ENCODE data around the gene MPPED1.

The MPPED1 gene

GRCh38 chr22:43385770-43386641 lies 25.8 kb upstream of the MPPED1 start:
- no peaks in the 10 kb centered on the region for H3K9me3 Mint-ChIP-seq
- H3K27me3 Mint-ChIP-seq, result peaks cover 38 to 40% of the 10 kb centered on the region in 2 donors
- ATAC-seq (replicated peaks) (peak; percentile 93 to 95), DNase-seq (peak; percentile 59)
- no peaks in the 10 kb centered on the region for H3K36me3 Mint-ChIP-seq
- H3K4me3 Mint-ChIP-seq, result peak overlapping the region; percentile 17 to 25
- no peak overlapping the region for H3K27ac Mint-ChIP-seq
- H3K4me1 Mint-ChIP-seq, result peaks cover 7 to 15% of the 10 kb centered on the region in 2 donors

- Mint-ChIP-seq H3K9me3 (no peaks in the 10 kb centered on the region), H3K27me3 (peaks cover 38 to 40% of the 10 kb centered on the region in 2 donors), H3K4me3 (no peak overlapping the region), H3K4me1 (peaks cover 7 to 15% of the 10 kb centered on the region in 2 donors), H3K36me3 (no peaks in the 10 kb centered on the region), H3K27ac (no peak overlapping the region)
- DNase-seq, result no peak
- ATAC-seq (replicated peaks), result no peak
Observed at GRCh38 chr22:43387815-43388214, 24.0 kb upstream of the MPPED1 start.

DNA sequence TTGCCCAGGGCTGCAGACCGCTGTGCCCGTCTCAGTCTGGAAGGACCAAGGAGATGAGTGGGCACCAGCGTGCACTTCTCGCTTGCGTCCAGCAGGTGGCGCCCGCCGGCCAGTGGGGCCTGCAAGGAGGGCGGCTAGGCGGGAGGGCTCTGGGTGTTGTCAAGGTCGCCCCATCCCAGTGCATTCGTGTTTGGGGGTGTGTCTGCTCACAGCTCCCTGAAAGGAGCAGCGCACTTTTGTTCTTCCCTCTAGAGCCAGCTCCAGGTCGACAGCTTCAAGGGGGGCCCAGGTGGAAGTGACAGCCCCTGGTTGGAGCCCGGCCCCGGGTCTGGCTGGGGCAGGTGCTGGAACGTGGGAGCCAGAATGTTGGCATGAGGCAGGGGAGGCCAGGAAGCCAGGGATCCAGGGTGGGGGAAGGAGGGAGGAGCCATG lies 23.4 kb upstream of the MPPED1 start:
- DNase-seq (peak; percentile 56), ATAC-seq (replicated peaks) (peak; percentile 77 to 80)
- Mint-ChIP-seq H3K4me3 (no peak overlapping the region), H3K4me1 (peaks cover 7 to 15% of the 10 kb centered on the region in 2 donors), H3K27ac (no peak overlapping the region), H3K9me3 (no peaks in the 10 kb centered on the region), H3K27me3 (peaks cover 33 to 43% of the 10 kb centered on the region in 2 donors), H3K36me3 (no peaks in the 10 kb centered on the region)

- peaks cover 32 to 49% of the 10 kb centered on the region in 2 donors for H3K27me3 Mint-ChIP-seq
Observed at GRCh38 chr22:43389227-43389836, 22.5 kb upstream of the MPPED1 start.

DNA sequence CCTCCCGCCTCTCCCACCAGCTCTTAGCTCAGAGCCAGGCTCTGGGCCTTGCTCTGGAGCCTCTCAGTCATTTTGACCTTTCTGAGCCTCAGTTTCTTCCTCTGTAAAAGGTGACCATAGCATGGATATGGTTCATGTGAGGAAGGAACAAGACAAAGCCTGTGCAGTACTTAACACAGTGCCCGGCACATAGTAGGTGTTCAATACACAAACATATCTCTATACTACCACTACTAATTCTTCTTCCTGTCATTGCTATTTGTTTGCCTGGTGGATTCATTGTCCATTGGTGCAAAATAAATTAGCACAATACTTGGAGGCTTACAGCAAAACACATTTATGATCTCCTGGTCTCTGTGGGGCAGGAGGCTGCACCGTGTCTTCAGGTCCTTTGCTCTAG lies 21.6 kb upstream of the MPPED1 start:
- Mint-ChIP-seq H3K27me3 (peaks cover 25 to 44% of the 10 kb centered on the region in 2 donors), H3K4me3 (no peak overlapping the region), H3K4me1 (peaks cover 7 to 15% of the 10 kb centered on the region in 2 donors), H3K27ac (no peak overlapping the region), H3K9me3 (peaks cover 0 to 4% of the 10 kb centered on the region in 2 donors), H3K36me3 (no peaks in the 10 kb centered on the region)
- ATAC-seq (replicated peaks) (no peak), DNase-seq (no peak)

More at GRCh38 chr22:43389227-43389836, 22.5 kb upstream of the MPPED1 start:
- ATAC-seq (replicated peaks) (no peak), DNase-seq (no peak)
- H3K4me1 Mint-ChIP-seq, result peaks cover 7 to 15% of the 10 kb centered on the region in 2 donors
- no peaks in the 10 kb centered on the region for H3K36me3 Mint-ChIP-seq
- H3K9me3 Mint-ChIP-seq, result peaks cover 0 to 4% of the 10 kb centered on the region in 2 donors
- H3K27ac Mint-ChIP-seq, result no peak overlapping the region
- H3K4me3 Mint-ChIP-seq, result no peak overlapping the region

DNA sequence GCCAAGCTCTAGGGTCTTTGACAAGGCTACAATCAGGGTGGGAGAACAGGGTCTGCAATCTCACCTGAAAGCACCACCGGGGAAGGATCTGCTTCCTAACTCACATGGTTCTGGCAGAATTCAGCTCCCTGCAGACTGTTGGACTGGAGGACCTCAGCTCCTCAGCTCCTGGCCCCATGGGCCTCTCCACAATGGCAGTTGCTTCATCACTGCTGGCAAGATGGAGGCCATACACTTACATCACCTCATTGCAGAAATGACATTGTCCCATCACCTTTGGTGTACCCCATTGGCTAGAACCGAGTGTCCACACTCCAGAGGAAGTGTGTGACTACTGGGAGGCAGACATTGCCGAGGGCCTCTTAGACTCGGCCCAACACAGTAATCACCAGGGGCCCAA lies 20.9 kb upstream of the MPPED1 start:
- H3K9me3 Mint-ChIP-seq, result peaks cover 0 to 4% of the 10 kb centered on the region in 2 donors
- no peak for DNase-seq
- H3K27me3 Mint-ChIP-seq, result peaks cover 24 to 37% of the 10 kb centered on the region in 2 donors
- H3K27ac Mint-ChIP-seq, result no peak overlapping the region
- no peak for ATAC-seq (replicated peaks)
- H3K4me1 Mint-ChIP-seq, result peaks cover 6 to 10% of the 10 kb centered on the region in 2 donors
- no peak overlapping the region for H3K4me3 Mint-ChIP-seq
- no peaks in the 10 kb centered on the region for H3K36me3 Mint-ChIP-seq

- H3K9me3 Mint-ChIP-seq, result peaks cover 0 to 4% of the 10 kb centered on the region in 2 donors
- H3K36me3 Mint-ChIP-seq, result no peaks in the 10 kb centered on the region
- H3K4me3 Mint-ChIP-seq, result no peak overlapping the region
- no peak for ATAC-seq (replicated peaks)
- H3K4me1 Mint-ChIP-seq, result peaks cover 5 to 8% of the 10 kb centered on the region in 2 donors
- DNase-seq, result no peak
- H3K27me3 Mint-ChIP-seq, result peaks cover 22 to 35% of the 10 kb centered on the region in 2 donors
- H3K27ac Mint-ChIP-seq, result no peak overlapping the region
Observed at GRCh38 chr22:43391306-43391705, 20.5 kb upstream of the MPPED1 start.

GRCh38 chr22:43392385-43392989 lies 19.3 kb upstream of the MPPED1 start:
- ATAC-seq (replicated peaks), result no peak
- no peak for DNase-seq
- no peaks in the 10 kb centered on the region for H3K36me3 Mint-ChIP-seq
- no peak overlapping the region for H3K4me3 Mint-ChIP-seq
- H3K27me3 Mint-ChIP-seq, result peaks cover 14 to 35% of the 10 kb centered on the region in 2 donors
- peaks cover 0 to 4% of the 10 kb centered on the region in 2 donors for H3K9me3 Mint-ChIP-seq
- no peak overlapping the region for H3K27ac Mint-ChIP-seq
- peaks cover 5 to 8% of the 10 kb centered on the region in 2 donors for H3K4me1 Mint-ChIP-seq

- H3K27me3 Mint-ChIP-seq, result peaks cover 11 to 35% of the 10 kb centered on the region in 2 donors
- no peak overlapping the region for H3K27ac Mint-ChIP-seq
- no peak overlapping the region for H3K4me3 Mint-ChIP-seq
- ATAC-seq (replicated peaks) (no peak), DNase-seq (no peak)
- H3K9me3 Mint-ChIP-seq, result peaks cover 0 to 4% of the 10 kb centered on the region in 2 donors
- H3K36me3 Mint-ChIP-seq, result no peaks in the 10 kb centered on the region
- H3K4me1 Mint-ChIP-seq, result peaks cover 2 to 4% of the 10 kb centered on the region in 2 donors
Observed at GRCh38 chr22:43393132-43393843, 18.5 kb upstream of the MPPED1 start.

DNA sequence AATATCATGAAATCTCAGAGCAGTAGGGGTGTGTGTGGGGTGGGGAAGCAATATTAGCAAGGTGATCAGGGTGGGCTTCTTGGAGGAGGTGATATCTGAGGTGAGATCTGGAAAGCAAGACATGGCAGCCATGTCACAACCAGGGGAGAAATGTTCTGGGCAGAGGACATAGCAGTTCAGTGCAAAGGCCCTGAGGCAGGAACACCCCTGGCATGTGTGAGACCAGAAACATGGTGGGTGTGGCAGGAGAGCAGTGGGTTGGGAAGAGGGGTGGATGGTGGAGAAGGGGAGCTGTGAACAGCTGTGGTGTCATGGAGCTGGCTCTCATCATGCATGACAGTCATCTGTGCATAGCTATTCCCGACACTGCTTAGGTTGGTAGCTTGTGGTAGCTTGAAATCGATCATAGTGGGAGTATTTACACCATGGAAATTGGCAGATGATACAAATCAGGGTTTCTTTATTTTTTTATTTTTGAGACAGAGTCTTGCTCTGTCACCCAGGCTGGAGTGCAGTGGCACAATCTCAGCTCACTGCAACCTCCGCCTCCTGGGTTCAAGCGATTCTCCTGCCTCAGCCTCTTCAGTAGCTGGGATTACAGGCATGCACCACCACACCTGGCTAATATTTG lies 17.9 kb upstream of the MPPED1 start:
- Mint-ChIP-seq H3K4me1 (no peaks in the 10 kb centered on the region), H3K36me3 (no peaks in the 10 kb centered on the region), H3K9me3 (peaks cover 0 to 4% of the 10 kb centered on the region in 2 donors), H3K27me3 (peaks cover 13 to 36% of the 10 kb centered on the region in 2 donors), H3K4me3 (no peak overlapping the region), H3K27ac (no peak overlapping the region)
- ATAC-seq (replicated peaks), result no peak
- DNase-seq, result no peak

GRCh38 chr22:43395086-43395695 lies 16.6 kb upstream of the MPPED1 start:
- DNase-seq (no peak), ATAC-seq (replicated peaks) (no peak)
- no peak overlapping the region for H3K27ac Mint-ChIP-seq
- peaks cover 0 to 4% of the 10 kb centered on the region in 2 donors for H3K9me3 Mint-ChIP-seq
- peaks cover 18 to 40% of the 10 kb centered on the region in 2 donors for H3K27me3 Mint-ChIP-seq
- H3K36me3 Mint-ChIP-seq, result no peaks in the 10 kb centered on the region
- no peak overlapping the region for H3K4me3 Mint-ChIP-seq
- H3K4me1 Mint-ChIP-seq, result no peaks in the 10 kb centered on the region

DNA sequence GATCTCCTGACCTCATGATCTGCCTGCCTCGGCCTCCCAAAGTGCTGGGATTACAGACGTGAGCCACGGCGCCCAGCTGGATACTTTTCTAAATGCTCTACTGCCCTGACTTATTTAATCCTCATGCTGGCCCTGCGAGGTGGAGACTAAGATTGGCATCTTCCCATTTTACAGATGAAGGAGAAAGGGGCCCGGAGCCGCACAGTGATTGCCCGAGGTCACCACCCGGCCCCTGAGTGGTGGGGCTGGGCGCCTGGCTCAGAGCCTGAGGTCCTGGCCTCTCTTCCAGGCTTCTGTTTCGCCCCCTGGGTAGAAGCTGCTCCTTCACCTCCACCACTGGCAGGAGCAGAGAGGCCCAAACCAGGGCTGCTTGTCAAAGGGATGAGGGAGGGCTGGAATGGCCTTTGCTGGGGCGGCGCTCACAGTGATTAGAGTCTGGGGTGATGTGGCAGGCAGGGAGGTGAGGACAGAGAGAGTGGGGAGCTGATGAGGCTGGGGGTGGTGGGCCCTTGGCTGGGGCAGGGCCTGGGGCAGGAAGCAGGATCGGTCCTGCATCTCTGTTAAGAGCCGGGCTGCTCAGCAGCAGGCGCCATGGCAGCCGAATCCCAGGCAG lies 15.4 kb upstream of the MPPED1 start:
- no peak for DNase-seq
- no peaks in the 10 kb centered on the region for H3K4me1 Mint-ChIP-seq
- no peak overlapping the region for H3K27ac Mint-ChIP-seq
- ATAC-seq (replicated peaks), result no peak
- H3K27me3 Mint-ChIP-seq, result peaks cover 18 to 50% of the 10 kb centered on the region in 2 donors
- no peak overlapping the region for H3K4me3 Mint-ChIP-seq
- H3K9me3 Mint-ChIP-seq, result peaks cover 0 to 6% of the 10 kb centered on the region in 2 donors
- H3K36me3 Mint-ChIP-seq, result no peaks in the 10 kb centered on the region

DNA sequence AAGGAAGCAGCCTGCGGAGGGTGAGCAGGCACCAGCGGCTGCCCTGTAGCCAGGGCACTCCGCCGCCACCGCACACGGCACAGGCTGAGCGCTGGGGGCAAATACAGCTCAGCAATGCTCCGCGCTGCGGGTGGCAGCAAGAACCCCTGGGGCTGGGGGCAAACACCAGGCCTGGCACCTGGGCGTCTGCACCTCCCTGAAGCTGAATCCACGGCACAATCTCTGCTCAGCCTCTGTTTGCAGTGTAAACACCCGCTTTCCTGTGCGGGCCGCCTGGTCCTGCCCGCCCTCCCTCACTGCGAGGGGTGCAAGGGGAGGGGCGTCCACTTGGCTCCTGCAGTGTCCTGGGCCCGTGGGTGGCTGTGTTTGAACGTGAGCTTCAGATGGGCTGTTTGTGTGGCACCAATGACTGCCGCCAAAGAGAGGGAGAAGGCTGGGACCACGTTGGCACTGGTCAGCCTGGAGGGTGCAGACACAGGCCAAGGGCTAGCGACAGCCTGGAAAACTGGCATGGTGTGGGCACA lies 14.8 kb upstream of the MPPED1 start:
- Mint-ChIP-seq H3K4me3 (no peak overlapping the region), H3K27ac (no peak overlapping the region), H3K36me3 (no peaks in the 10 kb centered on the region), H3K27me3 (peaks cover 18 to 52% of the 10 kb centered on the region in 2 donors), H3K9me3 (peaks cover 0 to 6% of the 10 kb centered on the region in 2 donors), H3K4me1 (no peaks in the 10 kb centered on the region)
- ATAC-seq (replicated peaks) (no peak), DNase-seq (no peak)

Data from stimulated activated naive B cell treated with anti-CD40 and anti-IgM and Interleukin-4, amounts not matched to agents 10 μg/mL and 1 μg/mL and 100 μg/mL, for 72 hours (primary cell).